Retina (tissue), 1 donor: Measurements from ENCODE around the gene C6orf141.
"Not testable (repeated sequence)": the region's sequence is repeated elsewhere in the genome, so short reads cannot be mapped to it uniquely, and the experiment has no call there.

ENCODE experiments used
- DNase-seq: peaks from one replicate; pipeline ENCODE4 v3.0.0-alpha.2; 2016

The C6orf141 gene

DNA sequence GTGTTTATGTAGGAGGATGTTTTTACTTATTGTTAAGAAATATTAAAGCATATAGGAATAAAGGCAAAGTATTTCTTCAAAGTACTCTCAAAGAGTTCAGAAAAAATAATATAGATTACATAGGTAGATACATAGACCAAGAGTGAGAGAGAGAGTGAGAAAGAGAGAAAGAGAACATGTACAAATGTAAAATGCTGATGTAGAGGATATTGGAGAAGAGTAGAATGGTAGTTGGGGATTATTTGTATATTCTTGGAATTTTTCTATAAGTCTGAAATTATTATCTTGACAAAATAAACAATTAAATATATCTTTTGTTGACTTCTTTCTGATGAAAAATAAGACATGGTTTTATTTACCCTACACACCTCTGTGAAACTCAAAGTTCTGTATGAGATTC lies 29.2 kb downstream of the C6orf141 start:
- DNase-seq: no peak

DNA sequence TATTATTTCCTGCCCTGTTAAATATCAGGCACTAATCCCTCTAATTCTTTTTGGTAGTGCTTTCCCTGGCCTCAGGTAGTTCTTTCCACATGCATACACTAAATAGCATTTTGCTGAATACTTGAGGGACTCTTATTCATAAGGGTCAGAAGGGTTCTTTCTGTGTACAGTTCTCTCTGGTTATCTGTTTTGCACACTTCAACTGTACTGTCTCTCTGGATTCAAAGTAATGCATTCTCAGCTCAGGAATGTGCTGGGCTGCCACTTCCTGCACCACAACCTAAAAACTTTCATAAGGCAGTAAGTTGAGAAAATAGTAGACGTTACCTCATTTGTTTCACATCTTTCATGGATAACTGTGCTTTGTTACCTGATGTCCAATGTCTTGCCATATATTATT lies 32.1 kb downstream of the C6orf141 start:
- no peak for DNase-seq

DNA sequence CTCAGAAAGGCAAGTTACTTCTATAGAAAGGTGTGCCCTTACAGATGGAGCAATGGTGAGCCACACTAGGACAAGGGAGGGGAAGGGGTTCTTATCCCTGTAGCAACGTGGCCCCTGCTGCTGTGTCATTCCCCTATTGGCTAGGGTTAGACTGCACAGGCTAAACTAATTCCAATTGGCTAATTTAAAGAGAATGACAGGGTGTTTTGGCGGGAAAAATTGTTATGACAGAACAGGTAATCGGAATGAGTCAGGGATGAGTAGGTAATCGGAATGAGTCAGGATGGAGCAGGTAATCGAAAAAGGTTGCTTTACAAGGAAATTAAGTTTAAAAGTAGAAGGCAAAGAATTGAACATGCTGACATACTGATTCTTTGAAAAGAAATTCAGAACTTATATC lies 36.8 kb downstream of the C6orf141 start:
- not testable (repeated sequence) for DNase-seq
